GM12872 (cell line): ENCODE data around the gene F13A1.

Experiments used
- TF ChIP-seq, protein P1 (sequence below): IDR thresholded peaks from 3 replicates; pipeline ENCODE4 v1.5.1; 2011; ENCODE audit warnings: low read depth, mild to moderate bottlenecking, low read length, moderate library complexity; ENCODE audit not compliant: insufficient read depth

F13A1 gene

DNA sequence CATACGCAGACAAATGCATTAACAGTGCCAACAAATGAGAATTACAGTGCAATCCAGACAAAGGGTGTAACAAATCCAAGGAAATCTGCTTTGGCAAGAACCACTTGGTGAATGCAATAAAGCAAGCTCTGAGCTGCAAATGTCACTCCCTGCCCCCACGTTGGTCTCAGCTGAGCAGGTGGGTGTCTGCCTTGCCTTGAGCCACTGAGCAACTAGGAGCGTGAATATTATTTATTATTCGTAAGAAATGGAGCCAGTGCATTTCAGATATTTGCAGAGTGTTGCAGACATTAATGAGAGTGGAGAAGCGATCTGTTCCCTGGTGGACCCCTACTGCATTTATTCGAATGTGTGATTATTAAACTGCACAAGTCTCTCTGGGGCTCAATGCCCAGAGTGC, 36.6 kb upstream of the F13A1 start:
- TF ChIP-seq, protein P1, sequence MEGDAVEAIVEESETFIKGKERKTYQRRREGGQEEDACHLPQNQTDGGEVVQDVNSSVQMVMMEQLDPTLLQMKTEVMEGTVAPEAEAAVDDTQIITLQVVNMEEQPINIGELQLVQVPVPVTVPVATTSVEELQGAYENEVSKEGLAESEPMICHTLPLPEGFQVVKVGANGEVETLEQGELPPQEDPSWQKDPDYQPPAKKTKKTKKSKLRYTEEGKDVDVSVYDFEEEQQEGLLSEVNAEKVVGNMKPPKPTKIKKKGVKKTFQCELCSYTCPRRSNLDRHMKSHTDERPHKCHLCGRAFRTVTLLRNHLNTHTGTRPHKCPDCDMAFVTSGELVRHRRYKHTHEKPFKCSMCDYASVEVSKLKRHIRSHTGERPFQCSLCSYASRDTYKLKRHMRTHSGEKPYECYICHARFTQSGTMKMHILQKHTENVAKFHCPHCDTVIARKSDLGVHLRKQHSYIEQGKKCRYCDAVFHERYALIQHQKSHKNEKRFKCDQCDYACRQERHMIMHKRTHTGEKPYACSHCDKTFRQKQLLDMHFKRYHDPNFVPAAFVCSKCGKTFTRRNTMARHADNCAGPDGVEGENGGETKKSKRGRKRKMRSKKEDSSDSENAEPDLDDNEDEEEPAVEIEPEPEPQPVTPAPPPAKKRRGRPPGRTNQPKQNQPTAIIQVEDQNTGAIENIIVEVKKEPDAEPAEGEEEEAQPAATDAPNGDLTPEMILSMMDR, result no peak

DNA sequence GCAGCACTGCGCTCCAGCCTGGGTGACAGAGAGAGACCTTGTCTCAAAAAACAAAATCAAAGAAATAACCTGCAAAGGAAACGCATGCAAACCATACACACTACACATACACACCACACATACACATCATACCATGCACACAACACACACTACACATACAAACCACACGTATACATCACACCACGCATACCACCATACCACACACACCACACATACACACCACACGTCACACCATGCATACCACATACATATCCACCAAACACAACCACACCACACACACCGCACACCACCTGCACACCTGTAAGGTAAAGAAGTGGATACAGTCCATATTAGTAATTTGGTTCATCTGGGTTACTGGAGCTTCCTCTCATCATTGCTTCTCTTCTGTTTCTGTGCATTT, 32.3 kb upstream of the F13A1 start:
- TF ChIP-seq, protein P1, result no peak

DNA sequence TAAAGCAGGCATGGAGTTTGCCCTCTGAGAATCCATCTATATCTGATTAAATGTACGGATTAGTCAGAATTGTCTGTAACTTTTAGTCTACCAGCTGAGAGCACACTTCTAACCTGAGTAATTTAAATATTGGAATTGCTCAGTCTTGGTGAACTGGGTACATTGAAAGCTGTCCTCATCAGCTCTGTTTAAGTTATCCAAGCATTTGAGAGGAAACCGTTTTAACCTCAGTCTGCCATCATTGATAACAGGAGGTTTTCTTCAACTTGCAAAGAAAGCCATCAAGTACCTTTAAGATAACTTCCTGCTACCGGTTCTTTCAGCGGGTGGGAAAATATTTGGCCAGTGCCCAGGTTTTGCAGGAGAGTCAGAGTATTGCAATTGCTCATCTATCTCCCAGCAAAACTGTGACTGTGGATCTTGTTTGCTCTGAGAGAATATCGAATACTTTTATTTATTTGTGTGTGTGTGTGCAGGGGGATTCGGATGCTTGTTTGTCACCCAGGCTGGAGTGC, 31.1 kb upstream of the F13A1 start:
- TF ChIP-seq, protein P1, result no peak

DNA sequence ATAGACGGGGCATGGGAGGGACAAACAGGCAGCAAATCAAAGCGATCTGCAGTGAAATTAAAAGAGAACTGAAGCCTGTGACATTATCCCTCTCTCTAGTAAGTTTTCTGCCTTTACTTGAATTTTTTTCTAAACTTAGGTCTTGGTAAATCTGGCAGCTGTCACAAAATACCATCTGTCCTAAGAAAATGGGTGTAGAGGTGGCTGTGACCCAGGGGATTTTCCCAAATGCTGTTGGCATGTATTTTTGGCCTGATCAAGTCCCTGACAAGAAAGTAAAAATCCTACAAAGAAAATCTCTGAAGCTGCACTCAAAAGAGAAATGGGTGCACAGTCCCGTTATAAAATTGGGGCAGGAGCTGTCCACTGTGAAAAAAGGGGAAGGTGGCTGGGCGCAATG, 30.2 kb upstream of the F13A1 start:
- TF ChIP-seq, protein P1, result no peak

DNA sequence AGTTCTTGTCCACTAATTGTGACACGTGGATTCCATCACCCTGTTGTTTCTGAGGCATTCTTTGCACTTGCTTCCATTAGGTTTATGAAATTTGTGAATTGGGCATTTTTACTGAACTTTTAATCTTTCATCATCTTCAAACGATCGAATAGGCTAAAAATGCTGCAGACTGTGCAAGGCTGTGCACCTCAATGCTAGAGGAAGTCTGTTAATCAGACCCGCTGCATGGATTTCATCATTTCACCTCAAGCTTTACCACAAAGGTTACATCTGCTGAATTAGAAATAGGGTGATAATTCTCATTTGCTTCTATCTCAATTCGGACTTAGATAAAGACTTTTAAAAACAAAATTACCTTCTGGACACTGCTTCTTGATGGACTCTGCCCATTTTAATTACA, 27.8 kb upstream of the F13A1 start:
- TF ChIP-seq, protein P1, result no peak

DNA sequence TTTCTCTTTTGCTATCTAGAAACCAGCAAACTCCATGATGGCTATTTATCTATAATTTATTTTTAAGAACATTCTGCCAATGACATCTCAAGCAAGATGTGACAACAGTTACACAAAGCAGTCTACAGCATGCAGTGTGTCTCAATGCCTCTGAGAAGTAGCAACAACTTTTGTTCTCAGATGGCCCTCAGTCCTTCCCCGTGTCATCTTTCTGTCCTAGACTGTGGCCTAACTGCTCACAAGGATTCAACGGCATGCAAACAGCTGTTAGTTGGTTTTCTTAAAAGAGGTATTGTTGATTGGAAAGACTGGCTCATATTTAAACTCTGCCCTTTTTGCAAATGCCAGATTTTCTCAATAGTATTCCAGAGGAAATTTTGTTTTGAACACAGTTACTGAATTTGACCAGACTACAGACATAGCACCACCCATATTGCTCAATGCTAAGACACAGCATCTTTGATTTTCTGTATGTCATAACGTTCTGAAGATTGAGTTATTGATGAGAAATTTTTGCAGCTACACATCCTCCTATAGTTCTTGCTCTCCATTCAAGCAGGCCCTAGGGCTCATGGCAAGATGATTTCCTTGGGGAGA, 26.1 kb upstream of the F13A1 start:
- TF ChIP-seq, protein P1, result no peak

DNA sequence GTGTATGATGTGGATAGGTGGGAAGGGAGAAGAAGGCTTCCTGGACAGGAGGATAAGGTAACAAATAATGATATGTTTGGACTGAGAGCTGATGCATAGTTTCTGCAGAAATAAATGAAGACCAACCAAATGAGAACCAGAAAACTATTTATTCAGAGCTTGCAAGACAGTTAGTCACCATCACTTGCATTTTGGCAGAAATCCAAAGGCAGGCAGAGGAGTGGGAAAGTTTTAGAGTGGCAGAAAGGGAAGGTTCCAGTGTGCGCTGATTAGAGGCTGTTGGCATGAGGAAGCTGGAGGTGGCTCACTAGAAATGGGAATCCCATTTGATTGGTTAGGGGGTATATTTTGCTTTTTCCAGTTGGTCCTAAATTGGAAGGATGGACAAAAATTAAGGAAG, 13.0 kb upstream of the F13A1 start:
- TF ChIP-seq, protein P1, result no peak
